DND-41 (cell line): ENCODE results near the gene ENGASE.
"Not testable (repeated sequence)": the region's sequence is repeated elsewhere in the genome, so short reads cannot be mapped to it uniquely, and the experiment has no call there.

Source experiments
- ATAC-seq: fragments of 200-7000 bp; cut with Tn5 transposase; 3 replicates; pipeline ENCODE4 v1.9.1; 2021; ENCODE audit warnings: low read depth; ENCODE audit not compliant: insufficient read depth
- DNase-seq: peaks from one replicate; pipeline ENCODE4 v3.0.0-alpha.2; 2020
- H2AFZ ChIP-seq: 2 replicates; pipeline ENCODE4 v1.6.0; 2012; ENCODE audit warnings: low read depth, low read length
- H3K27ac ChIP-seq: 2 replicates; pipeline ENCODE4 v1.5.1; 2012; ENCODE audit warnings: low read length, inconsistent platforms
- H3K27me3 ChIP-seq: fragments of 200-600 bp; sonication (generic); 2 replicates; pipeline ENCODE4 v1.6.0; 2012; ENCODE audit warnings: low read length, mild to moderate bottlenecking, inconsistent platforms; ENCODE audit not compliant: insufficient read depth, poor library complexity
- H3K36me3 ChIP-seq: 2 replicates; pipeline ENCODE4 v1.5.1; 2012; ENCODE audit warnings: low read length, inconsistent platforms; ENCODE audit not compliant: insufficient read depth
- H3K4me1 ChIP-seq: 2 replicates; pipeline ENCODE4 v1.5.1; 2012; ENCODE audit warnings: mild to moderate bottlenecking, low read length; ENCODE audit not compliant: insufficient read depth
- H3K4me2 ChIP-seq: 2 replicates; pipeline ENCODE4 v1.6.0; 2012; ENCODE audit warnings: mild to moderate bottlenecking, moderate library complexity, low read length, inconsistent platforms; ENCODE audit not compliant: insufficient read depth
- H3K4me3 ChIP-seq, 2 experiments: fragments of 200-600 bp in 1 of 2; shearing (Covaris generic) in 1 of 2; 2 replicates each; pipeline ENCODE4 v1.5.1; 2012 to 2016; ENCODE audit warnings: inconsistent platforms in 2 of 2, low read length in 2 of 2, mild to moderate bottlenecking in 2 of 2, low read depth in 1 of 2, moderate library complexity in 1 of 2
- H3K79me2 ChIP-seq: 2 replicates; pipeline ENCODE4 v1.6.0; 2012; ENCODE audit warnings: low read length, inconsistent platforms; ENCODE audit not compliant: insufficient read depth
- H3K9ac ChIP-seq: 2 replicates; pipeline ENCODE4 v1.6.0; 2012; ENCODE audit warnings: low read depth, mild to moderate bottlenecking, inconsistent platforms, low read length, moderate library complexity
- H3K9me3 ChIP-seq: 2 replicates; pipeline ENCODE4 v1.5.1; 2012; ENCODE audit warnings: low read length, moderate library complexity, mild to moderate bottlenecking, inconsistent platforms; ENCODE audit not compliant: insufficient read depth, severe bottlenecking
- H4K20me1 ChIP-seq: 2 replicates; pipeline ENCODE4 v1.6.0; 2012; ENCODE audit warnings: low read length; ENCODE audit not compliant: insufficient read depth
- CTCF ChIP-seq: IDR thresholded peaks from 2 replicates; pipeline ENCODE4 v1.5.1; 2012; ENCODE audit warnings: borderline replicate concordance, low read length, moderate library complexity, mild to moderate bottlenecking; ENCODE audit not compliant: poor library complexity, severe bottlenecking; ENCODE audit errors: extremely low read depth
- EZH2 ChIP-seq: IDR thresholded peaks from 3 replicates; pipeline ENCODE4 v1.6.1; 2012; ENCODE audit warnings: borderline replicate concordance, low read depth, mild to moderate bottlenecking, moderate library complexity, low read length, inconsistent platforms; ENCODE audit not compliant: severe bottlenecking

Gene ENGASE

GRCh38 chr17:79028496-79029326 lies 45.9 kb upstream of the ENGASE start:
- no peak overlapping the region for H3K4me2 ChIP-seq
- no peaks in the 10 kb centered on the region for H3K36me3 ChIP-seq
- no peaks in the 10 kb centered on the region for H3K79me2 ChIP-seq
- H2AFZ ChIP-seq, result no peak overlapping the region
- no peak overlapping the region for H3K9ac ChIP-seq
- no peak overlapping the region for H3K27ac ChIP-seq
- DNase-seq (no peak), ATAC-seq (no peak)
- peaks cover 15% of the 10 kb centered on the region for H3K4me1 ChIP-seq
- H3K27me3 ChIP-seq, result peaks cover 9% of the 10 kb centered on the region
- no peak overlapping the region for H3K4me3 ChIP-seq
- no peaks in the 10 kb centered on the region for H3K9me3 ChIP-seq
- TF ChIP-seq CTCF, result peak; percentile 42
- no peak for TF ChIP-seq EZH2
- H4K20me1 ChIP-seq, result peaks cover 8% of the 10 kb centered on the region

GRCh38 chr17:79029327-79030009 lies 45.2 kb upstream of the ENGASE start:
- Histone ChIP-seq H3K36me3 (no peaks in the 10 kb centered on the region), H3K9ac (no peak overlapping the region), H3K4me3 (no peak overlapping the region), H3K4me1 (peaks cover 7% of the 10 kb centered on the region), H2AFZ (no peak overlapping the region), H3K4me2 (no peak overlapping the region), H3K27ac (no peak overlapping the region), H3K27me3 (peaks cover 9% of the 10 kb centered on the region), H4K20me1 (peaks cover 8% of the 10 kb centered on the region), H3K9me3 (no peaks in the 10 kb centered on the region), H3K79me2 (no peaks in the 10 kb centered on the region)
- ATAC-seq (no peak), DNase-seq (no peak)
- TF ChIP-seq CTCF (no peak), EZH2 (no peak)

- not testable (repeated sequence) for H3K79me2 ChIP-seq, H3K4me2 ChIP-seq, H3K9ac ChIP-seq, ATAC-seq, H3K36me3 ChIP-seq, H2AFZ ChIP-seq, H3K4me1 ChIP-seq, H4K20me1 ChIP-seq, H3K27ac ChIP-seq, H3K27me3 ChIP-seq, DNase-seq, H3K4me3 ChIP-seq, H3K9me3 ChIP-seq
These were observed 44.0 kb upstream of the ENGASE start for GRCh38 chr17:79030636-79031035.
